GM18909 (cell line): ENCODE measurements around the gene URAD.

Source experiments
- ATAC-seq: cut with Tn5 transposase; IDR thresholded peaks from one replicate; pipeline ENCODE4 v1.9.1; 2021; ENCODE audit warnings: mild to moderate bottlenecking; ENCODE audit not compliant: unreplicated experiment, poor library complexity

Gene URAD

GRCh38 chr13:27961227-27962085 is 27.0 kb downstream of the URAD start:
- no peak for ATAC-seq

GRCh38 chr13:27960362-27961226 is 27.9 kb downstream of the URAD start:
- no peak for ATAC-seq

GRCh38 chr13:27959976-27960361 is 28.5 kb downstream of the URAD start:
- ATAC-seq, result no peak

GRCh38 chr13:27956576-27957300 is 31.8 kb downstream of the URAD start:
- no peak for ATAC-seq

- ATAC-seq, result no peak
Observed at GRCh38 chr13:27955014-27955591, 33.4 kb downstream of the URAD start.

- ATAC-seq, result peak; percentile 20
Observed at GRCh38 chr13:27954406-27954851, 34.1 kb downstream of the URAD start.

- peak; percentile 88 for ATAC-seq
Observed at GRCh38 chr13:27953676-27954405, 34.7 kb downstream of the URAD start.

GRCh38 chr13:27952876-27953675 is 35.4 kb downstream of the URAD start:
- peak; percentile 21 for ATAC-seq

- no peak for ATAC-seq
Observed at GRCh38 chr13:27942972-27943371, 45.5 kb downstream of the URAD start.

- no peak for ATAC-seq
Observed at GRCh38 chr13:27933580-27934328, 54.7 kb downstream of the URAD start.

GRCh38 chr13:27933118-27933517 is 55.4 kb downstream of the URAD start:
- ATAC-seq, result no peak

GRCh38 chr13:27929868-27930267 is 58.6 kb downstream of the URAD start:
- ATAC-seq, result no peak

GRCh38 chr13:27928805-27929753 is 59.4 kb downstream of the URAD start:
- ATAC-seq, result no peak

GRCh38 chr13:27928353-27928804 is 60.1 kb downstream of the URAD start:
- ATAC-seq, result no peak
